Brain pericyte (primary cell): Measurements from ENCODE around the gene TRIM8.

Experiments
- DNase-seq: peaks from one replicate; pipeline ENCODE4 v3.0.0-alpha.2; 2012; ENCODE audit warnings: low read depth, low spot score

Gene TRIM8

GRCh38 chr10:102632394-102633111, 11.7 kb upstream of the TRIM8 start:
- DNase-seq, result no peak

- no peak for DNase-seq
Measured at GRCh38 chr10:102633287-102633686, 11.0 kb upstream of the TRIM8 start.

GRCh38 chr10:102633848-102634247, 10.4 kb upstream of the TRIM8 start:
- DNase-seq, result no peak

GRCh38 chr10:102634686-102635085, 9.6 kb upstream of the TRIM8 start:
- DNase-seq, result no peak

DNA sequence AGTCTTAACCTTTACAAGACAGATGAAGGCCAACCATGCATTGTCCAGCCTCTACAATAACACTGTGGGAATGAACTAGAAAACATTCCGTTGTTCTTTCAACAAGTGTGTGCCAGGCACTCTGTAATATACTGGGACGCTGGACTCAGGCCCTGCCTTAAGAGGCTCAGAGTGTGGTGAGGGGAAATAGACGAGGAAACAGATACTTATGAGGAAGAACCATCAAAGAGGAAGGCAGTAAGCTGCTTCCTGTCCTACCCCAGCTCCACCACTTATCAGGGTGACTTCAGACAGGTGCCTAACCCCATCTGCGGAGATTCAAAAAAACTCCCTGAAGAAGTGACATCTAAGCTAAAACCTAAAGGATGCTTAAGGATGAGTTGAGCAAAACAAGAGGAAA, 8.9 kb upstream of the TRIM8 start:
- no peak for DNase-seq

- DNase-seq, result no peak
Measured at GRCh38 chr10:102639537-102639936, 4.7 kb upstream of the TRIM8 start.

DNA sequence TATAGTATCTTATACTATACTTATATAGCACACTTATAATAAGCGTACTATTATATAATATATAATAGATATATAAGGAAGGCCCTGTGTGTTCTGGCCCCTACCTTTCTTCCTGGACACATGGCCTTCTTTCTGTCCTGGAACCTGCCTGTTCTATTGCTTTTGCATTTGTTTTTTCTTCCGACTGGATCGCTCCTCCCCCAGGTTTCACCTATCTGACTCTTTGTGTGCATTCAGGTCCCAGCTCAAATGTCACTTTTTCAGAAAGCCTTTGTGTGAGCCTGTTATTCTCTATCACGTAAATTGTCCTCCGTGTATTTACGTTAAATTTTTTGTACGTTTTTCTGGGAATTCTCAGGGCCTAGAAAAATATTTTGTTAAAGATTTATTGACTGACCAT, 2.9 kb upstream of the TRIM8 start:
- DNase-seq, result no peak

GRCh38 chr10:102641880-102642735, 2.2 kb upstream of the TRIM8 start:
- peak; percentile 88 for DNase-seq

DNA sequence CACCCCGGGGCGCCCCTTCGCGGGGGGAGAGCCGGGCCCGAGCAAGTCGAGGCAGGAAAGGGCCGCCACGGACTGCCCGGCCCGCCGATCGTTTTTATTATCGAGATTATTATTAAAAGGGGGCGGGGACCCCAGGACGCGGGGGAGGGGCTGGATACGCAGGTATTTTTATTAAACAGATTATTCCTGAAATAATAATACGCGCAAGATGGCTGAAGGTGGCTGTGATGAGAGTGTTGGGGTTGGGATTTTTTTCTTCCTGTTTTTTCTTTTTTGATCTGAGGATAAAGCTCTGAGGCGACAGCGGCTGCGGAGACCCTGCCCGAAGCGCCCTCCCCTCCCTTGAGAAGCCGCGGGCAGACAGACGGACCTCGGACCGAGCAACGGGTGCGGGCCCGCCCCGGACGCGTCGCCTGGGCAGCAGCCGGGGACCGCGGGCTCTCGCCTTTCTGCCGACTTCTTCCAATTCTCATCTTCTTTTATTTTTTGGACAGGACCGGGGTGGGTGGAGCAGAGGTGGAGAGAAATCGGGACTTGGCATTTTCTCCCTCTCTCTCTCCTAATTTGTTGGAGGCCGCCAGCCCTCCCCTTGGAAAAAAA, 1.4 kb upstream of the TRIM8 start:
- DNase-seq, result no peak

GRCh38 chr10:102643336-102644065, 778 bp upstream of the TRIM8 start:
- no peak for DNase-seq

- DNase-seq, result no peak
Measured at GRCh38 chr10:102644646-102645387, 538 bp downstream of the TRIM8 start.

DNA sequence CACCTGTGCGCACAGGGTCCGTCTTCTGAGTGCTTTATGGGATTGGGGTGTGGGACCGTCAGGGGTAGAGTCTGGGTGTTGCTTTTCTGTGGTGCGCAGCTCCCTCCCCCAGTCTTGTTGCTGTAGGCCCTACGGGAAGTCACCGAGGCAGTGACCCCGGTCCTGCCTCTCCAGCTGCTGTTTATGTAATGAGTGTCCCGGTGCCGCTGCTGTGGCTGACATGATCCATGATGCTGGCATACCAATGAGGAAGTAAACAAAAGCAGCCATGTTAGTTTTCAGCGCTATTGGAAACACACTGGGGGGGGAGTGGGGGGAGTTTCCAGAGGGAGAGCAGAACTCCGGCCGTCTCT, 1.1 kb downstream of the TRIM8 start:
- DNase-seq, result no peak

GRCh38 chr10:102645741-102646609, 1.7 kb downstream of the TRIM8 start:
- DNase-seq, result no peak

- no peak for DNase-seq
Measured at GRCh38 chr10:102646610-102647442, 2.5 kb downstream of the TRIM8 start.

DNA sequence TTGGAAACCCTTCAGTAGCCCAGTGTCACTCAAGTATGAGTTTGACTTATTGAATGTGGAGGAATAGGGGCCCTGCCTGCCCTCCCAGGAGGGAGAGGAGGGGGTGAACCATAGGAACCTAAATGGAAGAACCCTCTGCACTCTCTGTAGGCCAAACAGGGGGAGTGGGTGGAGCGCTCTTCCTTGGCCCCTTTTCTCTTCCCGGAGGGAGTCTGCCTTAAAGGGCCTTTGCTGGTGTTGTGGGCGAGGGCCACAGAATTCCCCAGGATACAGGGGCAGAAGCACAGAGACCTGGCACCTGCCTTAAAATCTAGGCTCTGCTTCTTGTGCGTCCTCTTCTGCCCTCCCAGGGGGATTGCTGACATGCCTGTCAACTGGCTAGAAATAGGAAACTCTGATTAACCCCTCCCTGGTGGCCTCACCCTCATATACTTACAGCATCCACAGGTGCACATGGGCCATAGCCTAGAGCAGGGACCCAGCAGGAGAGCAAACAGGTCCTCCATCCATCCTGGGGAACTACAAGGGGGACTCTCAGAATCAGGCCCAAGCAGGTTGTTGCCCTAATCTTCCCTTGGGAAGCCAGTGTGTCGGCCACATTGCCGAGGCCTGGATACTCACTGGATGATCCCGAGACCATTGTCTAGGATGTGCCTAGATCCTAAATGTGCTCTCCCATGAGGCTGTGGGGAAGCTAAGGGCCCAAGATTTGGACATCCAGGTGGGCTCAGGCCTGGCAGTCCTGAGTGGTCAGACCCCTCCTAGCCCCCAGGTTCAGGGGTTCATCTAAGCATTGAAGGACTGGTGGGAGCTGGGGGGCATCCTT, 3.4 kb downstream of the TRIM8 start:
- DNase-seq, result no peak

DNA sequence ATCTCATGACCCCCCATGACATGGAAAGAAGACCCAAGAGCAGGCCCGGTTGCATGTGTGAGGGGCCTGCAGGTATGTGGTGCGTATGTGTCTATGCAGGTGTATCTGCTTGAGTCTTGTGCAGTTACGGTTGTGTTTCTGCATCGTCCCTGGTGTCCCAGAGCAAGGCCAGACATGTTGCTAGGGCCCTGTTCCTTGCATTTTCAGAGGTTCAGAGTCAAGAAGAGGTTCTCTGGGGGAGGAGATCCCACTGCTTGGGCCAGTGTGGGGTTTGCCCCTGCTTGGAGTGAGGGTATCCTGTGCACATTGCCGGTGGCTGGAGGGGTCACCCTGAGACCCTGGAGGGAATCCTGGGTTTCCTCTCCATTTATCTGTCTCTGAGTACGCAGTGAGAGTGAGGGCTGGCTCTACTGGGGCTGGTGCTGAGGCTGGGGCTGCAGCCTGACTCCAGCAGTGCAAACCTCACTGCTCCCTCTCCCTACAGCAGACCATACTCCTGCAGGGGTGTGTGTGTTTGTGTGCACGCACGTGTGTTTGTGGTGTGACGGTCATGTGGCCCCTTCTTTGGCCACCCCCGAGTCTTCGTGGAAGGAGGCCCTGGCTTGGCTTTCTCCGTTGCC, 4.1 kb downstream of the TRIM8 start:
- DNase-seq, result no peak

DNA sequence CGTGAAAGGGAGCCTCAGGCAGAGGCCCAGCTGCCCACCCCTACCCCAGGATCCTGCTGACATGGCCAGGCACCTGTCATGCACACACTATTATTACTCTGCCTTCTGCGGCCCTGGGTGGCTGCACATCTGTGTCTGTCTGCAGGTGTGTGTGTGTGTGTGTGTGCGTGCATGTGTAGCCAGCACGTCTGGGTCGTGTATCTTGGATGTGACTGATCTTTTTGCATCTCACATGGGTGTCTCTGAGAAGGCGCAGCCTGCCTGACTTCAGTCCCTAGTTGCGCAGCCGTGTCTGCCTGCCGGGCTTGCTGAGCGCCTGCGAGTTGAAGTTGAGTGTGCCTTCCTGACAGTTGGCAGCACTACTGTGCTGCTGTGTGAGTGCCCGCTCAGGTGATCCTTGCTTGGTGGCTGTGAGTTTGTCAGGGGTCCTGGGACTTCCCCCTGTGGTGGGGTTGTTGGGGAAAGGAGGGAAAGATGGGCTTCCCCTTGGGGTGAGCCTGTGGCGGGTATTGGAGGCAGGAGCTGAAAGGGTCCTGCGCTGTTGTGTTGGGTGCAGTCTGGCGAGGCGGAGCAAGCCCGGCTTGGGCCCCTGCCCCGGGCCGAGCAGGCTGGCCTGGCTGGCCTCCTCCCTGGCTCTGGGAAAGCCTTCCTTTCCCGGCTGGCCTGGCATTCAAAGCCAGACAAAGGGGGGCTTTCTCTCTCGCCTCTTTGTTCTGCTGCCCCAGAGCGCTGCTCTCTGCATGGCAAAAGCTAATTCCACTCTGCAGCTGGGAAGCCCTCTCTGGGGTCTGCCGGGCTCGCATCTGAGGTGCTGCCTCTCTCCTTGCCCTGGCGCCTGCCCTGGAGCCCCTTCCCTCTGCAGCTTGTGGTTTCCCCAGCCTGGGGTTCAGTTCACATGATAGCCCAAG, 4.9 kb downstream of the TRIM8 start:
- DNase-seq, result no peak
